ENCODE measurements around the gene KIF6.
"Not testable (repeated sequence)": the region's sequence is repeated elsewhere in the genome, so short reads cannot be mapped to it uniquely, and the experiment has no call there.

Gene KIF6

DNA sequence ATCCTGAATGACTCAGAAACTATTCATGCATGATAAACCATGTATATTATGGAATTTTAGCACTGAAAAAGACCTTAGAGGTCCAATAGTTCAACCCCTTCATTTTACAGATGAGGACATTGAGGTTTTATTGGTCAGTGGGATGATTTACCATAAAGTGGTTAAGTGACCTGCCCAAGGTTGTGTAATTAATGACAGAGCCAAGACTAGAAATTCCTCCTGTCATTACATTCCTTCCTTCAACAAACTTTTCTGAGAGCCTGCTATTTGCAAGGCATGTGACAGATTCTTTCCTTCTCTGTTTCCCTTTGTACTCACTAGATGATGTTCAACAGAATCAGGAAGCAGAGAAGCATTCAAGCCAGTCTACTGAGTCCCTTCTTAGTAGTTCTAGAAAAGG is 232.0 kb downstream of the KIF6 start:
- DNase-seq: no peak

DNA sequence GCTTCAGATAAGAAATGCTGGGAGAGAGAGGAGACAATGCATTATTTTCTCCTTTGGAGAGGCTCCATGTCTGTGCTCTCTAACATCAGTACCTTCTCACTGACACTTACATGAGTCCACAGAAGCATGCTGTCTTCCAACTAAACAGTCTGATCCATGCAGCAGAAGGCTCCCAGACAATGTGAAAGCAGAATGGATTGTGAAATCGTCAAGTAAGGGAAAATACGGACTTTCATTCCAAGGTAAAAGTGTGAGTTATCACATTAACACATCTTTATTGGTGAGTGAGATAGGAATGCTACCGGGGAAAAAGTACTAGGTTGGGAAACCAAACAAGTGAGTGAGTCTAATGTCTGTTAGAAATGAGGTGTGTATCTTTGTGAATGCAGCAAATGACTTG is 235.1 kb downstream of the KIF6 start:
- DNase-seq: no peak

GRCh38 chr6:39488255-39488879 is 236.8 kb downstream of the KIF6 start:
- no peak for DNase-seq

DNA sequence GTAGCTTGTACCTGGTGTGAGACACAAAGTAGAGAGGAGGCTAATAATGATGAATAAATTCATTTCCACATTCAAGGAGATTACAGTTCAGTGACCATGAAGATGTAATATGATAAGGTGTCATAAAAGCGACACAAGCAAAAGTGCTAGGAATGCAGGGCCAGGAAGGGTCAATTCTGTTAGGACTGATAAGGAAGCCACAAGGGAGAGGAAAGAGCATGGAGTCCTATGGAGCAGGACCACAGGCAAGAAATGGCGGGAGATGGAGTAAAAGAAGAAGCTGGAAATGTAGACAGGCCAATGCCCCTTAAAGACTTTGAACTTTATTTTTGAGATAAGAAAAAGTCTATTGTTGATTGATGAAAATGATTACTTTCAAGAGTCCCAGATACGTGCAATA is 240.9 kb downstream of the KIF6 start:
- DNase-seq: no peak

GRCh38 chr6:39479819-39480218 is 245.4 kb downstream of the KIF6 start:
- not testable (repeated sequence) for DNase-seq

DNA sequence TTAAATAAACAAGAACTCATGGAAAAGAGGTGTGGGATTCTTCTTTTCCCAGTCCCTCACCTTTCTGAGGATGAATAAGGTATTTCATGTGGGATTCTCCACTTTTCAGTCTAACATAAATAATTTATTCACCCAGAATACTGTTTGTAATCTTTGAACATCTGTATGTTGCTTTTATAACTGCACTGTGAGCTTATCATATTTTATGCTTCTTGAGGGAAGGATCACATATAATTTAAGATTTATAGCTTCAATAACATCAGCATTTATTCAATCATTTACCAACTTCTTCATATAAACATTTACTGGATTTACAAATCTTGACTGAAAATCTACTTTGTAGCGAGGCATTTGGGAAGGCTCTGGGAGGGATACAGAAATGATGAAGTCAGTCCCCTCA is 248.5 kb downstream of the KIF6 start:
- DNase-seq: no peak

DNA sequence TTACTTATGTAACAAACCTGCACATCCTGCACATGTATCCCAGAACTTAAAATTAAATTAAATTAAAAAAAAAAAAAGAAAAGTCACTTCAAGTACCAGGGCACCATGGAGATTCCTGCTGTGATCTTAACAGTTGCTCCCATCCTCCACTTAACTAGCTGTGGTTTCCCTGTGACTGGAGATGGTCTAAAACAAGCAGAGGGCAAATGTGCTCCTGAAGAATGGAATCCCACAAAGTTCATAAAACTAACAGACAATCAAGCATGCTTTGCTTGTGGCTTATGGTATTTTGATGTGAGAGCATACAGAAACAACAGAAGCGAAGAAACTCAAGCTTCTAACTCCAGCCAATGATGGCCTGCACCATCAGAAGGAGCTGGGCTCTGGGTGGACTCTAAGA is 249.1 kb downstream of the KIF6 start:
- no peak for DNase-seq

DNA sequence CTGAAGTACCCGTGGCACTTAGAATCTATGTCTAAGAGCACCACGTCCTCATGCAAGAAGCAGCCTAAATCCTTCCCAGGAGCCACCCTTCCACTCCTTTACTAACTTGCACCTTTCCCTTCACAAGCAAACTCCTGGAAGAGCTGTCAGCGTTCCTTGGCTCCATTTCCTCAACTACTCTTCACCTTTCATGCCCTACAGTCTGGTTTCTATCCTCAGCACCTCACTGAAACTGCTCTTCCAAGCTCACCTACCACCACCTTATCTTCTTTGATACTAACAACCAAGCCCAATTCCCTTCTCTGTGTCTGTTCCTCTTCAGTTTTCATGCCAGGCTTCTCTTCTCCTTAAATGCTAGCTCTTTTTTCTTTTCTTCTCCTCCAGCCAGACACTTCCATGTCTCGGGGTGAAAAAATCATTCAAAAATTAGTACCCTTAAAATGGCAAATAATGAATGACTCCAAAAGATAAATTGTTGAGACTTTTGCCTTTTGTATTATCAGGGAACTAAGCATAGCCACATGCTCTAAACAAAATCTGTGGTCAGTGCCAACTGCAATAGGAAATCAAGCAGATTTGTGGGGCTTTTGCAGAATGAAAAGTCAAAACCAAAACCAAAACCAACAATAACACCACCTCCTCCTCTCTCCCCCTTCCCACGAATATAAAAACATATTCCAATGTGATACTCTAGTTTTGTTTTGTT is 253.1 kb downstream of the KIF6 start:
- DNase-seq: no peak

DNA sequence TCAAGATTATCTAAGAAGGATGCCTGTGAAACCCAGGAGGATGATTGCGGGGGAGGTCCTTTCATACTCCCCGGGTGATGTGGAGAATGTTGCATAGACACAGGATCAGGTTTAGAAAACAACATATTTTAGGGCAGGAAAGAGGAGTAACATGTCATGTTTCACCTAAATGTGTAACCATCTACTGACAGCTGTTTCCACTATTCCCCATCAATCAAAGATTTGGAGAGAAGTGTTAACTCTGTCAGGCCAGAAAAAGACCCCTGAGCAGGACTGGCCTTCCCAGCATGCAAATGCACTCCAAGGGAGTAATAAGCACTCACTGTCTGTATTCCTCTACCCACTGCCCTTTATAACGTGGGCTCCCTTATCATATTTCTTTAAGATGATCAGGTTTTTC is 254.7 kb downstream of the KIF6 start:
- no peak for DNase-seq

GRCh38 chr6:39468385-39468784 is 256.8 kb downstream of the KIF6 start:
- DNase-seq: no peak

DNA sequence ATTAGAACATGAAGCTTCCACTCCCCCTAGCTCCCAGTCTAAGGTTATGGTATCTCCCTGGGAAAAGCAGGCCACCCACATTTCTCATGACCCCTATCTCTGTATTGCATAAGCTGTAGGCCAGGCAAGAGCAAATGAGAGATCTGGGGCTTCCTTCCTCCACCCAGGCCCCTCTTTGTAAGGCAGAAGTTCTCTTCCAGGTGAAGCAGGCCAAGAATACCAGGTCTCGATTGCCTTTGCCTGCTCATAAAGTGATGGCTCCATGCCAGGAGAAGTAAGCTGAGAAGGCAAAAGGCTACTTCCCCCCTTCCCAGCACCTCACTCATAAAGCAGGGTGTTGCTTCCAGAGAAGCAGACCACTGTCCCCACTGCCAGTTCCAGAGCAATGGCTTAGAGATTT is 258.6 kb downstream of the KIF6 start:
- no peak for DNase-seq

GRCh38 chr6:39465539-39465938 is 259.7 kb downstream of the KIF6 start:
- no peak for DNase-seq

- no peak for DNase-seq
Observed at GRCh38 chr6:39464067-39464466, 261.1 kb downstream of the KIF6 start.

GRCh38 chr6:39453956-39454524 is 271.2 kb downstream of the KIF6 start:
- no peak for DNase-seq

DNA sequence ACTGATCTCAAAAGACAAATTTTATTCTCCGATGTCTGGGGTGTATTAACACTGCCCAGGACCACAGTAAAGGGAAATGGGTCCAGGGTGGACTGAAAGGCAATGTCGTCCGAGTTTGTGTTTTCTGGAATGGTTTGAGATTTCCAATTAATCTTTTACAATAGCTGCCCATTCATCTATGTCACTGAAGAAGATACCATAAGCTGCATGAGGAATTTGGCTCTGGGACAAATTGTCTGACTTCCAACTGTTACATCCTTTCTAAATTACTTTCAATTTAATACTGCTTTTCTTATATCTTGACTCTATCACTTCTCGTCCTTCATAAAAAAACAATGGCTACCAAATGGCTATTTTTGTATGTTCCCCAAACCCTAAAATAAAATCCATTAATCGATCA is 272.0 kb downstream of the KIF6 start:
- DNase-seq: no peak

DNA sequence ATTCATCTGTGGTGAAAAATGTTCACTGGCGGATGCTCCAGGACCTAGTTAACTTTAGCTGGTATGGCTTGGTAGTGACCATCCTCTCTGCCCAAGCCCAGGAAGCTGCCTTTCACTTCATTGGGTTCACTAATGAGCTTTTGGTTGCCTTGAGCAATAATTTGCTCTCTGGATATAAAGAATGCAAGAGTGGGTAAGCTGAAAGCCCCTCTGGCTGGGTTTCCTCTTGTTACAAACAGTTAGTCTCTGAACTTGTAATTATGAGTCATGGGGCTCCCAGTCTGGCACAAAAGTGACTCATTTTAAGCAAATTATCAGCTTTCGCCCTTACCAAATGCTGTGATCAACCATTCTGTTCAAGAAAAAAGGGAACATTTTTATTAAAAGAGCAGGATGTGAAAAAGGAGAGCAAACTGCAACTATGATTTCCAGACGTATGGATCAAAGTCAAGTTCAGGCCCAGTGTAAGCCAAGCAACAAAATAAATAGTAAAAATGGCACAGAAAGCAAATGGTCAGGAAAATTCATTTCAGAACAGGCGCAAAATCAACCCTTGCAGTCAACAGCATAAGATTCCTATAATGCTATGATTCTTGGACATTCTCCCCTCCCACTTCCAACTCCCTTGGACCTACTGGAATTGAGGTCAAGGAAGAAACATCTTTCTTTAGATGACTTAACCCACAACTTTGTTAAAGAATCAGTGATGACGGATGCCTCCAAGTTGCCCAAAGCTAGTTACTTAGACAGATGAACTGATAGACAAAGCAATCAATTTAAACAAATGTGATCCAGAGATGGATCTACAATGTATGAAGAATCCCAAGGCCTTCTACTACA is 272.7 kb downstream of the KIF6 start:
- no peak for DNase-seq

GRCh38 chr6:39451831-39452230 is 273.4 kb downstream of the KIF6 start:
- no peak for DNase-seq

DNA sequence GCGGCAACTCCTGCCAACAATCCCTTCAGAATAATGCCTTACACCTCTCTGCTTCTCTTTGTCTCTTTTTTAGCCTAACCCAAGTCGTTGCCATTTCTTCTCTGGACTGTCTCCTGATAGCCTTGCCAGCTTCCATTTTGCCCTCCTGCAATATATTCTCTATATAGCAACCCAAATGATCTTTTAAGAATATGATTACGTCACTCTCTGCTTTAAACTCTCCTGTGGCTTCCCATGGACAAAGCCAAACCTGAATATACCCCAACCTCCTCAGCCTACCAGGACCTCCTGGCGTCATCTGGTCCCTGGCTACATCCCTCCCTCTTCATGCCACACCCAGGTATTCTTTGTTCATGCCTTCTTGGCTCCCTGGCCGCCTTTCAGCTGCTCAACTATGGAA is 276.2 kb downstream of the KIF6 start:
- no peak for DNase-seq

GRCh38 chr6:39446909-39447308 is 278.3 kb downstream of the KIF6 start:
- no peak for DNase-seq

GRCh38 chr6:39445667-39446066 is 279.5 kb downstream of the KIF6 start:
- DNase-seq: no peak

DNA sequence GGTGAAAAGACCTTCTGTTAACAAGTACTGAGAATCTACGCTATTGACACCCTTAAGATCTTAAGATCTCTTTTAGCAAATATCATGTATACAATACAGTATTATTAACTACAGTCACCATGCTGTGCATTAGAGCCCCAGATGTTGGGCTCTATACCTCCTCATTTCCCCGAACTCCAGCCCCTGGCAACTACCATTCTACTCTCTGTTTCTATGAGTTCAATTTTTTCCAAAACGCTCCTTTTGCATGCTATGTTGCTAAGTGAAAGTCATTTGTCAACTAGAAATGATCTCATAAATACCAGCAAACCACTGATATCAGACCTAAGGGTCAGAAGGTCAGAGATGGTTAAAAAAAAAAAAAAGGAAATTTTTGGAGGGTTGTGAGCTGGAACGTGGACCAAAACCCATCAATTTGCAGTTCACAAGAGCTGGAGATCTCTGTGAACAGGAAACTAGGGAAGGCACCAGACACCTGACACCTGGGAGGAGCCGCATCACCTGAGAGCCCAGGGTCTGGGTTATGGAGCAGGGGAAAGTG is 280.7 kb downstream of the KIF6 start:
- DNase-seq: no peak

DNA sequence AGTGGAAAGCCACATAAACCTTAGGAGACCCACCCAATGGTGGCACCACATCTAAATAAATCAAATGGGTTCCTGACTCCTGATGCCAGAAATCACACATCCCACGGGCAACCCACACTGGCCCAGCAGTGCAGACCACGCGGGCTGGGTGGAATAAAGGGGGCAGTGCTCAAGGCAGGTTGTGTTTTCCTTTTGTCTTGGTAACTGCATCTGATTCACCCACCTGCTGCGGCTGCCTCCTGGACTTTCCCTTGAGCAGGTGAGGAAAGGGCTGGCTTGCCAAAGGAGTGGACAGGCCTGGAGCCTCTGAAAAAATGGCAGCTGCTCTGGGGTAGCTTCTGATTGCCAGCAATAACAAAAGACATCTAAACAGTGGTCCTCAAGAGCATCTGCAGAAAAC is 283.2 kb downstream of the KIF6 start:
- no peak for DNase-seq

DNA sequence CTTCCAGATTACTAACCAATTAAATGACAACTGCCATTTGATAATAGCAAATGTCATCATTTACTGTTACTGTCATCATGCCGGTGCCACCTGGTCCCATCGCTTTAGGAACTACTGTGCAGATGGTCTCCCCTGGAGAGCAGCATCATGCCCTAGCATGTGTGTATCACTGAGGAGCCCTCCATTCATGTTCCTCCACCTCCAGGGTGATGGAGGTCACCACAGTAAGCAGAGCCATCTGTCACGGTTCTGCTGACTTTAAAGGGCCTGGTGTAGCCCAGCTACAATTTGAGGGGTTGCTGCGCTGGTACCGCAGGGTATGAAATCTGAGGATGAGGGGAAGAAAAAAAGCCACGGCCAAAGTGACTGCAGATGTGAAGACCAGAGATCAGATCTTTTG is 283.9 kb downstream of the KIF6 start:
- DNase-seq: no peak

GRCh38 chr6:39440039-39440426 is 285.2 kb downstream of the KIF6 start:
- no peak for DNase-seq
